Left ventricle myocardium inferior (tissue), 1 donor: ENCODE results near the gene SLC2A14. TPM values are rescaled to one million over a fixed set of nuclear protein-coding genes. Genes with fewer than 3 reads are reported as not detected.
A peak's percentile ranks its signal among the peaks of the same experiment; 100 is the strongest.
"Not testable (repeated sequence)": the region's sequence is repeated elsewhere in the genome, so short reads cannot be mapped to it uniquely, and the experiment has no call there.

Source experiments
- DNase-seq: peaks from one replicate; pipeline ENCODE4 v3.0.0-alpha.2; 2020
- H3K27ac ChIP-seq: fragments of 200-600 bp; replicated peaks from 2 replicates; pipeline ENCODE4 v1.8.0; 2021
- H3K27me3 ChIP-seq: fragments of 200-600 bp; 2 replicates; pipeline ENCODE4 v1.8.0; 2021; ENCODE audit warnings: low read depth
- H3K36me3 ChIP-seq: fragments of 200-600 bp; 2 replicates; pipeline ENCODE4 v1.8.0; 2021
- H3K4me1 ChIP-seq: fragments of 200-600 bp; 2 replicates; pipeline ENCODE4 v1.8.0; 2021
- H3K4me3 ChIP-seq: fragments of 200-600 bp; 2 replicates; pipeline ENCODE4 v1.8.0; 2021; ENCODE audit warnings: mild to moderate bottlenecking, moderate library complexity
- H3K9me3 ChIP-seq: fragments of 200-600 bp; replicated peaks from 2 replicates; pipeline ENCODE4 v1.8.0; 2021
- intact Hi-C: fragments of 100-400 bp; cut with micrococcal nuclease; formaldehyde crosslinking; loops from one replicate; pipeline ENCODE4 v1.11.0; 2022
- total RNA-seq: library from RNA; stranded (reverse); fragmentation: NEBNext Ultra II Directional; extraction: Animal tissue kit (Norgen Biotek cat#: 25700); gene quantifications from one replicate; pipeline ENCODE4 v1.2.1, GENCODE V29; 2021
- TF ChIP-seq, protein P1 (sequence below): fragments of 200-600 bp; IDR thresholded peaks from 2 replicates; pipeline ENCODE4 v1.8.0; 2021; ENCODE audit warnings: antibody characterized with exemption, mild to moderate bottlenecking, borderline replicate concordance
- donor health status: DM: no; HTN: yes; CAD: no; lungs with severe emphysema.

The SLC2A14 gene
- total RNA-seq, 1 donor from 2014 or later, result not detected

DNA sequence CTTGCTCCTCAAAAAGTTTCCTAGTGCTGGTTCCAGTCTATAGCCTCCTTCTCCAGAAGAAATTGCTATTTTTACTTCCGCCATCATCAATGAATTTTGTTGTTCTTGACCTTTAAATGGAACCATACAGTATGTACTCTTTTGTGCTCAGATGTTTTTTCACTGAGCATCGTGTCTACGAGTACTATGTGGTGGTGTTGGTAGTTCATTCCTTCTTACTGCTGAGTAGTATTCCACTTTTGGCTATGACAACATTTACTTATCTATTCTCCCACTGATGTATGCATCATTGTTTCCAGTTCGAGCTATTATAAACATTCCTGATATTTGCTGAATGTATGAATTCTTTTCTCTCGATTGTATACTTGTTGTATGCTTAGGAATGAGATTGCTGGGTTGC lies 28.6 kb downstream of the SLC2A14 start:
- no peaks in the 10 kb centered on the region for H3K36me3 ChIP-seq
- H3K4me1 ChIP-seq, result no peaks in the 10 kb centered on the region
- TF ChIP-seq, protein P1, sequence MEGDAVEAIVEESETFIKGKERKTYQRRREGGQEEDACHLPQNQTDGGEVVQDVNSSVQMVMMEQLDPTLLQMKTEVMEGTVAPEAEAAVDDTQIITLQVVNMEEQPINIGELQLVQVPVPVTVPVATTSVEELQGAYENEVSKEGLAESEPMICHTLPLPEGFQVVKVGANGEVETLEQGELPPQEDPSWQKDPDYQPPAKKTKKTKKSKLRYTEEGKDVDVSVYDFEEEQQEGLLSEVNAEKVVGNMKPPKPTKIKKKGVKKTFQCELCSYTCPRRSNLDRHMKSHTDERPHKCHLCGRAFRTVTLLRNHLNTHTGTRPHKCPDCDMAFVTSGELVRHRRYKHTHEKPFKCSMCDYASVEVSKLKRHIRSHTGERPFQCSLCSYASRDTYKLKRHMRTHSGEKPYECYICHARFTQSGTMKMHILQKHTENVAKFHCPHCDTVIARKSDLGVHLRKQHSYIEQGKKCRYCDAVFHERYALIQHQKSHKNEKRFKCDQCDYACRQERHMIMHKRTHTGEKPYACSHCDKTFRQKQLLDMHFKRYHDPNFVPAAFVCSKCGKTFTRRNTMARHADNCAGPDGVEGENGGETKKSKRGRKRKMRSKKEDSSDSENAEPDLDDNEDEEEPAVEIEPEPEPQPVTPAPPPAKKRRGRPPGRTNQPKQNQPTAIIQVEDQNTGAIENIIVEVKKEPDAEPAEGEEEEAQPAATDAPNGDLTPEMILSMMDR, result no peak
- peaks cover 55% of the 10 kb centered on the region for H3K27me3 ChIP-seq
- H3K4me3 ChIP-seq, result no peak overlapping the region
- no peak overlapping the region for H3K27ac ChIP-seq
- H3K9me3 ChIP-seq, result no peaks in the 10 kb centered on the region
- DNase-seq, result no peak
- intact Hi-C loops, result no loop called here

DNA sequence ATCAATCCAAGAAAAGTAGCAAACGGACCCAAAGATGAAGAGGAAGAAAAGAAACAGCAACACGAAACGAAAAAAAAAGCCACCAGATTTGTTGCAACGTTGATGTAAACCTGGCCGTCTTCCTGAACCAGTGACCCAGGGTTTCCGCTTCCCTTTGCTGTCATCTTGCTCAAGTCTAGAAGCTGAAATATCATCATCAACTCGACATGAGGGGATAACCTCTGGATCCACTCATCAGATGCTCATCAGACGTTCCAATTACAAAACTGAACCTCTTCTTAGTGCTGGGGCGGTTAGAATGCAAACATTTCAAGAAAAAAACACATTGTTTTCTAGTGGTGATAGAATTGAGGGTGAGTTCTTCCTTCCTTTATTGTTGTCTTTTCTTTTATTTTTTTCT lies 29.1 kb downstream of the SLC2A14 start:
- H3K36me3 ChIP-seq, intact Hi-C loops, H3K27ac ChIP-seq, H3K4me1 ChIP-seq, H3K4me3 ChIP-seq, DNase-seq, H3K9me3 ChIP-seq: not testable (repeated sequence)
- peaks cover 50% of the 10 kb centered on the region for H3K27me3 ChIP-seq

DNA sequence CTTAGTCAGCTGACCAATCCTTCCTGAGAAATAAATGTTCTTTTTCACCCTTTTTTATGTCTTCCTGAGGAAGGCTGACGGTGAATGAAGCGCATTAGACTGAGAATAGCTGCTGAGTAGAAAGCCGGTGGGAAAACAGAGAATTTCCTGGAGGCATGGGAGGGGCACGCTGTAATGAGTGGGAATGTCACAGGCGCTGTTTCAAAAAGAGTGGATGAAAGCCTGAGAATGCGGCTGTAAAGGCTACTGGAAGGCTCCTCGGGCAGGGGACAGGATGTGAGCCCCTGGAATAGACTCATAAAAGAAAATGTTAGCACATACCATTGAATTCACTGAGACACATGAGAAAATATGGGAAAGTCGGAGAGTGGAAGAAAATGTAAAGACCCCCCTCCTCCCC lies 29.6 kb downstream of the SLC2A14 start:
- DNase-seq, H3K4me1 ChIP-seq, H3K9me3 ChIP-seq, H3K36me3 ChIP-seq, H3K27ac ChIP-seq, H3K4me3 ChIP-seq, intact Hi-C loops: not testable (repeated sequence)
- peaks cover 47% of the 10 kb centered on the region for H3K27me3 ChIP-seq

DNA sequence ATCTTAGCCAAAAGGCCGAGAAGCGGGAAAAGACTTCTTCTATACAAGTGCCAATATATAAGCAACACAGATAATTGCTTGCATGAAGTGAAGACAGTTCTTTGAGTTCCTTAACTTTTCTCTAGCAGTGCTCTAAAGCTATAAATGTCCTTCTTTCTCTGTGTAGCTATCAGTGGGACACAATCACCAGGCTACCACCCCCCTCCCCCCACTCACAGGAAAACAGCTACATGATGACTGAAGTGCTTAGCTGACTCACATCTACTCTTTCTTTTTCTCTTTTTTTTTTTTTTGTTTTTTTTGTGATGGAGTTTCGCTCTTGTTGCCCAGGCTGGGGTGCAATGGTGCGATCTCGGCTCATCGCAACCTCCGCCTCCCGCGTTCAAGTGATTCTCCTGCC lies 30.3 kb downstream of the SLC2A14 start:
- DNase-seq, H3K27ac ChIP-seq, H3K4me3 ChIP-seq, H3K4me1 ChIP-seq, H3K36me3 ChIP-seq, H3K9me3 ChIP-seq, intact Hi-C loops: not testable (repeated sequence)
- peaks cover 47% of the 10 kb centered on the region for H3K27me3 ChIP-seq

DNA sequence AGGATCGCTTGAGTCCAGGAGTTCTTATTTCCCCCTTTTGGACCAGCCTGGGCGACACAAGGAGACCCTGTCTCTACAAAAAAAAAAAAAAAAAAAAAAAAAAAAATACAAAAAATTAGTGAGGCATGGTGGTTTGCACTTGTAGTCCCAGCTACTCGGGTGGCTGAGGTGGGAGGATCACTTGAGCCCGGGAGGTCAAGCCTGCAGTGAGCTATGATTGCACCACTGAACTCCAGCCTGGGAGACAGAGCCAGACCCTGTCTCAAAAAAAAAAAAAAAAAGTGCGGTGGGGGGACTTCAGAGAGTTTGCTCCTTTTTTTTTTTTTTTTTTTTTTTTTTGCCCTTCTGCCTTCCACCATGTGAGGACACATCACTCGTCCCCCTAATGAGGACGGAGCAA lies 32.9 kb downstream of the SLC2A14 start:
- H3K4me3 ChIP-seq, H3K36me3 ChIP-seq, H3K9me3 ChIP-seq, intact Hi-C loops, H3K27ac ChIP-seq, H3K4me1 ChIP-seq, DNase-seq: not testable (repeated sequence)
- peaks cover 36% of the 10 kb centered on the region for H3K27me3 ChIP-seq

DNA sequence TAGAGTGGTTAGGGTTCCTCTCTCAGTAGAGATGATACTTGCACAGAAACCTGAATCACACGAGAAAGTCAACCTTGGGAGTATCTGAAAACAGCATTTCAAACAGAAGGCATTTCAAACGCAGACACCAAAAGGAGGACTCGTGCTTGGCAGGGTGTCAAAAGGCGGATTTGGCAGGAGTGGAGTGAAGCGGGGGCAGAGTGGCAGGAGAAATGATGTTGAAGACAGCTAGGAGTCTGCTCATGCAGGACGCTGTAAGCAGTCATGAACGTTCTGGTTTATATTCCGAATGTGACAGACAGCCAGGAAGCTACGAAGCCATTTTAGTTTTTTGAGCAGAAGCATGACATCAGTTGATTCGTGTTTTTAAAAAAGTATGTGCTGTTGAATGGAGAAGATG lies 33.5 kb downstream of the SLC2A14 start:
- H3K27me3 ChIP-seq, result peaks cover 30% of the 10 kb centered on the region
- H3K27ac ChIP-seq, H3K36me3 ChIP-seq, H3K9me3 ChIP-seq, H3K4me1 ChIP-seq, intact Hi-C loops, H3K4me3 ChIP-seq: not testable (repeated sequence)
- DNase-seq, result peak; percentile 25

DNA sequence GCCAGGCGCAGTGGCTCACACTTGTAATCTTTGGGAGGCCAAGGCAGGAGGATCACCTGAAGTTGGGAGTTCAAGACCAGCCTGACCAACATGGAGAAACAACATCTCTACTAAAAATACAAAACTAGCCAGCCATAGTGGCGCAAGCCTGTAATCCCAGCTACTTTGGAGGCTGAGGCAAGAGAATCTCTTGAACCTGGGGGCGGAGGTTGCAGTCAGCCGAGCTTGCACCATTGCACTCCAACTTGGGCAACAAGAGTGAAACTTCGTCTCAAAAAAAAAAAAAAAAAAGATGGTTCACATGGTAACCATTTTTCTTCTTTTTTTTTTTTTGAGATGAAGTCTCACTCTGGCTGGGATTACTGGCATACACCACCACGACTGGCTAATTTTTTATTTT lies 35.3 kb downstream of the SLC2A14 start:
- H3K36me3 ChIP-seq, result no peaks in the 10 kb centered on the region
- peaks cover 25% of the 10 kb centered on the region for H3K27me3 ChIP-seq
- no peak overlapping the region for H3K4me3 ChIP-seq
- H3K9me3 ChIP-seq, result no peaks in the 10 kb centered on the region
- intact Hi-C loops, result no loop called here
- TF ChIP-seq, protein P1, result no peak
- DNase-seq, result no peak
- no peaks in the 10 kb centered on the region for H3K4me1 ChIP-seq
- no peak overlapping the region for H3K27ac ChIP-seq

DNA sequence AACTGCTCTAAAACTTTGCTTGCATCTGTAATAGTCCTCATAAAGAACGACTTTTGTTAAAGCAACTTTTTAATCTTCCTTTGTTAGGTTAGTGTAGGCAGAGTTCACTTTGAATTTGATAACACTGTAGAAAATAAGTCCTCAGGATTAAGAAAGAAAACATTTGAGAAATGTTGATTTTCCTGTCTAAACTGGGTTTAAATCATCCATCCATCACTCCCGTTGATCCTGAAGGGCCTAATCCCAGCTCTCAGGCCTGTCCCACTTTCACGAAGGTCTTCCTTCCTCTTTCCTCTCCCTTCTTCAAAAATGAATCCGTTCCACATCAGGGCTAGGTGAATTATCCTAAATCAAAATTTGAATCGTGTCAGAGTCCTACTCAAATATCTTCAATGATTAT lies 36.9 kb downstream of the SLC2A14 start:
- no peaks in the 10 kb centered on the region for H3K36me3 ChIP-seq
- peaks cover 9% of the 10 kb centered on the region for H3K27me3 ChIP-seq
- H3K27ac ChIP-seq, result no peak overlapping the region
- no peak overlapping the region for H3K4me3 ChIP-seq
- no peaks in the 10 kb centered on the region for H3K9me3 ChIP-seq
- no peaks in the 10 kb centered on the region for H3K4me1 ChIP-seq
- DNase-seq, result no peak
- TF ChIP-seq, protein P1, result no peak
- intact Hi-C loops, result no loop called here
